Measurements from ENCODE around the gene EDRF1.

EDRF1 gene

DNA sequence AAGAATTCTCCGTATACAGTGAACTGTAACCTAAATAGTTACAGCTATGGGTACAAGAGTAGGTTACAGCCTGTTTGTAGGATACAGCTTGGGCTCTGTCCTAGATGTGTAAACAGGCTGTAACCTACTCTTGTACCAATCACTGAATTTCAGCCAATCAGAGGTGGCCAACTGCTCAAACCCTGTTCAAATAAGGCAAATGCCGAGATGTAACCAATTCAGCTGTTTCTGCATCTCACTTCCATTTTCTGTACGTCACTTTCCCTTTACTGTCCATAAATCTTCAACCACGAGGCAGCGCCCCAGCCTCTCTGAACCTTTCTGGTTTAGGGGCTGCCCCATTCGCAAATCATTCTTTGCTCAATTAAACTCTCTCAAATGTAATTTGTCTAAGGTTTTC is 64.4 kb downstream of the EDRF1 start:
- H3K27ac ChIP-seq: no peak overlapping the region
- H3K9me3 ChIP-seq (replicated peaks in 1 of 11): peaks cover 4 to 17% (median 11%) of the 10 kb centered on the region in 11 experiments; a peak in 14 of 22 replicates
- H3K4me3 ChIP-seq: no peak overlapping the region
- H3K27me3 ChIP-seq: no peaks in the 10 kb centered on the region
- peaks cover 4 to 17% (median 11%) of the 10 kb centered on the region in 11 experiments; a peak in 20 of 22 replicates for H3K36me3 ChIP-seq
- H3K4me1 ChIP-seq: peaks cover 7 to 34% (median 17%) of the 10 kb centered on the region in 10 experiments; a peak in 18 of 20 replicates
- peaks cover 0 to 5% (median 0%) of the 10 kb centered on the region in 11 experiments; a peak in 2 of 22 replicates for H4K20me1 ChIP-seq
- H3K9ac ChIP-seq: no peak overlapping the region
- no peak overlapping the region for H3K4me2 ChIP-seq
- no peak for TF ChIP-seq Cebpa-rat (IDR thresholded peaks at IDR 0.05)

DNA sequence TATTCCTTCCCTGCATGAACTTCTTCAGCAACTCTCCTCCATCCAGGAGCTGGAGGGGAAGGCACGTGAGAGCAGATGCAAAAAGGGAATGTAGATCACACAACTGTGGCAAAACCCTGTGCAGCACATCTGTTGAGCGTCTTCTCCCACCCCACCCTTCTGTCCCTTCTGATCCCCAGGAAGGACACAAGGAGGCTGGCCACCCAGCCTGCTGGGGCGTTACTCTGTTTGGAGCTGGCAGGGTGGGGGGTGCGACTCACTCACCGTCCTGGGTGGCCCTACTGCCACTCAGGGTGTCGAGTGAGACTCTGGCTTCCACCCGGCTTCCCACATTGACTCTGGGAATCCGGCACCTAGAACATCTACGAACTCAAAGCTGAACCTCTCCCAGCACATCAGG is 66.3 kb downstream of the EDRF1 start:
- no peak overlapping the region for H3K4me2 ChIP-seq
- H4K20me1 ChIP-seq: peaks cover 0 to 12% (median 0%) of the 10 kb centered on the region in 11 experiments; a peak in 3 of 22 replicates
- H3K27ac ChIP-seq: no peak overlapping the region
- no peak overlapping the region for H3K4me3 ChIP-seq
- H3K27me3 ChIP-seq: no peaks in the 10 kb centered on the region
- peaks cover 7 to 28% (median 18%) of the 10 kb centered on the region in 10 experiments; a peak in 18 of 20 replicates for H3K4me1 ChIP-seq
- H3K9ac ChIP-seq: no peak overlapping the region
- H3K36me3 ChIP-seq: peaks cover 15 to 30% (median 22%) of the 10 kb centered on the region in 11 experiments
- H3K9me3 ChIP-seq (replicated peaks in 1 of 11): no peaks in the 10 kb centered on the region; a peak in 1 of 22 replicates
- TF ChIP-seq Cebpa-rat (IDR thresholded peaks at IDR 0.05): no peak

GRCh38 chr10:125788156-125789034 is 68.9 kb downstream of the EDRF1 start:
- Histone ChIP-seq H3K9ac (no peak overlapping the region; a peak in 2 of 22 replicates), H3K9me3 (replicated peaks in 1 of 11) (no peaks in the 10 kb centered on the region), H4K20me1 (peaks cover 0 to 12% (median 0%) of the 10 kb centered on the region in 11 experiments; a peak in 3 of 22 replicates), H3K4me1 (peaks cover 7 to 28% (median 18%) of the 10 kb centered on the region in 10 experiments; a peak in 18 of 20 replicates), H3K4me3 (no peak overlapping the region), H3K36me3 (peaks cover 36 to 50% (median 43%) of the 10 kb centered on the region in 11 experiments), H3K27ac (no peak overlapping the region), H3K4me2 (peak overlapping the region in 9 of 11 experiments; percentile 35 to 65 (median 50); a peak in 16 of 22 replicates), H3K27me3 (no peaks in the 10 kb centered on the region)
- no peak for TF ChIP-seq Cebpa-rat (IDR thresholded peaks at IDR 0.05)

- peaks cover 7 to 36% (median 28%) of the 10 kb centered on the region in 10 experiments; a peak in 18 of 20 replicates for H3K4me1 ChIP-seq
- H3K4me2 ChIP-seq: no peak overlapping the region
- peaks cover 0 to 28% (median 0%) of the 10 kb centered on the region in 11 experiments; a peak in 4 of 22 replicates for H4K20me1 ChIP-seq
- H3K27me3 ChIP-seq: no peaks in the 10 kb centered on the region
- TF ChIP-seq Cebpa-rat (IDR thresholded peaks at IDR 0.05): no peak
- no peaks in the 10 kb centered on the region for H3K9me3 ChIP-seq (replicated peaks in 1 of 11)
- H3K36me3 ChIP-seq: peaks cover 56 to 92% (median 74%) of the 10 kb centered on the region in 11 experiments
- no peak overlapping the region for H3K9ac ChIP-seq
- H3K27ac ChIP-seq: no peak overlapping the region
- no peak overlapping the region for H3K4me3 ChIP-seq
Observed at GRCh38 chr10:125792342-125793300, 73.1 kb downstream of the EDRF1 start.

GRCh38 chr10:125795128-125795527 is 75.6 kb downstream of the EDRF1 start:
- Histone ChIP-seq H3K36me3 (peaks cover 43 to 88% (median 76%) of the 10 kb centered on the region in 11 experiments), H3K4me2 (peak overlapping the region in 7 of 11 experiments; percentile 41 to 67 (median 49); a peak in 13 of 22 replicates), H3K27ac (peak overlapping the region in 2 of 11 experiments; percentile 47 to 51; a peak in 3 of 22 replicates), H3K27me3 (no peaks in the 10 kb centered on the region), H3K9me3 (replicated peaks in 1 of 11) (peaks cover 0 to 1% (median 0%) of the 10 kb centered on the region in 11 experiments; a peak in 1 of 22 replicates), H3K9ac (no peak overlapping the region; a peak in 1 of 22 replicates), H4K20me1 (peaks cover 0 to 27% (median 0%) of the 10 kb centered on the region in 11 experiments; a peak in 4 of 22 replicates), H3K4me3 (no peak overlapping the region), H3K4me1 (peaks cover 0 to 41% (median 28%) of the 10 kb centered on the region in 10 experiments; a peak in 14 of 20 replicates)
- TF ChIP-seq Cebpa-rat (IDR thresholded peaks at IDR 0.05): no peak

DNA sequence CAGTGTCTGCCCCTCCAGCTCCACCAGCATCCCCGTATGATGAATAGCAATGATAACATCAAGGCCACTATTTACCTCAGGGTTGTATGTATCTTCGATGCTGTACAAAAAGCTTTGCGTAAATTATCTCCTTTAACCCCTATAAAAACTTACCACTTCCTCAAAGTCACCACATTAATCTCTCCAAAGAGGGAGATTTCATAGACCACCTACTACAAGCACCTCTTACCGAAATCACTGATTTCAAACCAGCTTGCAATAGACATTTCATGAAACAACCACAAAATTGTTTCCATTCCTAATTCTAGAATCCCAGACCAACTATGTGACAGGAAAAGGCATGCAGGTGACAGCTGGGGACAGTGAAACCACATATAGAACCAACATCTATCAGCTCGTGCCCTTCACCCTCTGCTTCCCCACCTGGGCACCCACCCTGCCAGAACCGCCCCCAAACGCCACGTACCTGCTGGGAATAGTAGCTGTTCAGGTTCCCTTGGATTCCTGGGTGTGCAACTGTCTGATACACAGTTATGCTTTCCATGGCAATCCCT is 76.2 kb downstream of the EDRF1 start:
- peaks cover 0 to 27% (median 0%) of the 10 kb centered on the region in 11 experiments; a peak in 4 of 22 replicates for H4K20me1 ChIP-seq
- no peak for TF ChIP-seq Cebpa-rat (IDR thresholded peaks at IDR 0.05)
- H3K9me3 ChIP-seq (replicated peaks in 1 of 11): peaks cover 0 to 7% (median 3%) of the 10 kb centered on the region in 11 experiments; a peak in 14 of 22 replicates
- no peak overlapping the region for H3K9ac ChIP-seq
- peaks cover 49 to 93% (median 82%) of the 10 kb centered on the region in 11 experiments for H3K36me3 ChIP-seq
- no peaks in the 10 kb centered on the region for H3K27me3 ChIP-seq
- H3K4me1 ChIP-seq: peaks cover 0 to 41% (median 28%) of the 10 kb centered on the region in 10 experiments; a peak in 14 of 20 replicates
- H3K4me2 ChIP-seq: peak overlapping the region in 8 of 11 experiments; percentile 7 to 67 (median 48); a peak in 14 of 22 replicates
- H3K4me3 ChIP-seq: no peak overlapping the region
- H3K27ac ChIP-seq: peak overlapping the region in 2 of 11 experiments; percentile 47 to 51; a peak in 2 of 22 replicates

DNA sequence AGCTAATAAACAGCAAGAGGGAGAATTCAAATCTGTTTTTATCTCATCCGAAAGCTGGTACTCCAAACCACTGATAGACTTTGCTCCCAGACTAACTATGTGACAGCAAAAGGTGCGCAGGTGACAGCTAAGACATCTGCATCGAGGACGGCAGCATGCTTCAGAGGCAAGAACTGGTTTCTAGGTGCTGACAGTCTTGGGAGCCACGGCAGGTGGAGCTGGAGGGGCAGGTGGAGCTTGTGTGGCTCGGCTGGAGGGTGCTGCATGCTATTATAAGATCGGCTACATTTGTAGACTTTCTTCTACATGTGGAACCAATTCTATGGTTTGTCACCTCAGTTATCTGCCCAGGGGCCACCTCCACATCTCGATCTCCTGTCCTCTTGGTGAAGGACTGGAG is 77.9 kb downstream of the EDRF1 start:
- H3K9ac ChIP-seq: no peak overlapping the region
- peaks cover 42 to 93% (median 79%) of the 10 kb centered on the region in 11 experiments for H3K36me3 ChIP-seq
- TF ChIP-seq Cebpa-rat (IDR thresholded peaks at IDR 0.05): no peak
- no peak overlapping the region for H3K27ac ChIP-seq
- peaks cover 0 to 14% (median 12%) of the 10 kb centered on the region in 11 experiments; a peak in 16 of 22 replicates for H3K9me3 ChIP-seq (replicated peaks in 1 of 11)
- H4K20me1 ChIP-seq: peaks cover 0 to 27% (median 0%) of the 10 kb centered on the region in 11 experiments; a peak in 4 of 22 replicates
- no peaks in the 10 kb centered on the region for H3K27me3 ChIP-seq
- H3K4me2 ChIP-seq: no peak overlapping the region
- H3K4me1 ChIP-seq: peaks cover 0 to 54% (median 37%) of the 10 kb centered on the region in 10 experiments; a peak in 16 of 20 replicates
- H3K4me3 ChIP-seq: no peak overlapping the region

Measured in BLaER1 treated with 17β-estradiol and CSF1 and Interleukin-3, amounts not matched to agents 10 nM and 100 nM (cell line).